Measurements from ENCODE around the gene ATRN.

DNA sequence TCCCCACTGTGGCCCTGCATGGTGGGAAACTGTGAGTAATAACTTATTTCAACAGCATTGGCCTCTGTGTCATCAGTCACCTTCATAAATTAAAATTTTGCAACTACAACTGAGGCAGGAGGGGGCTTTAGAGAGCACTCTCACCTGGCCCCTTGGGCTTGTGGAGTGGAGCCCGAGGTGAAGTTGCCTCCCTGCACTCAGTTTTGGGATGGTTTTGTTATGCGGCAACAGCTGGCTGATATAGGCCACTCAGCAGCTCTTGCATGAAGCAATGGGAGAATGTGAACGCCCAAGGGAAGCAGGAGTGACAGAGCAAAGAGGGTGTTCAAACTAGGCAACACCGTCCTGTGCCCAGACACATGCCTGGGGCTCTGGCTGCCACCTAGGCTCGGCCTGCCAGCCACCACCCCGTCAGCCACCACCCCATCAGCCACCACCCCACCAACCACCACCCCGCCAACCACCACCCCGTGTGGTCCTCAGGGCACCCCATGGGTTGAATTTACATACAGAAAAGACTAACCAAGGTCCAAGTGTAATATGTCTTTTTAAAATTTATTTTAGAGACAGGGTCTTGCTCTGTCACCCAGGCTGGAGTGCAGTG lies 196.7 kb downstream of the ATRN start:
- TF ChIP-seq, protein P1, sequence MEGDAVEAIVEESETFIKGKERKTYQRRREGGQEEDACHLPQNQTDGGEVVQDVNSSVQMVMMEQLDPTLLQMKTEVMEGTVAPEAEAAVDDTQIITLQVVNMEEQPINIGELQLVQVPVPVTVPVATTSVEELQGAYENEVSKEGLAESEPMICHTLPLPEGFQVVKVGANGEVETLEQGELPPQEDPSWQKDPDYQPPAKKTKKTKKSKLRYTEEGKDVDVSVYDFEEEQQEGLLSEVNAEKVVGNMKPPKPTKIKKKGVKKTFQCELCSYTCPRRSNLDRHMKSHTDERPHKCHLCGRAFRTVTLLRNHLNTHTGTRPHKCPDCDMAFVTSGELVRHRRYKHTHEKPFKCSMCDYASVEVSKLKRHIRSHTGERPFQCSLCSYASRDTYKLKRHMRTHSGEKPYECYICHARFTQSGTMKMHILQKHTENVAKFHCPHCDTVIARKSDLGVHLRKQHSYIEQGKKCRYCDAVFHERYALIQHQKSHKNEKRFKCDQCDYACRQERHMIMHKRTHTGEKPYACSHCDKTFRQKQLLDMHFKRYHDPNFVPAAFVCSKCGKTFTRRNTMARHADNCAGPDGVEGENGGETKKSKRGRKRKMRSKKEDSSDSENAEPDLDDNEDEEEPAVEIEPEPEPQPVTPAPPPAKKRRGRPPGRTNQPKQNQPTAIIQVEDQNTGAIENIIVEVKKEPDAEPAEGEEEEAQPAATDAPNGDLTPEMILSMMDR (IDR thresholded peaks at IDR 0.05 in 4 of 5, conservative IDR thresholded peaks at IDR 0.05 in 1 of 5), result no peak
- no peak for TF ChIP-seq POLR2A (IDR thresholded peaks at IDR 0.05)
